Thyroid gland (tissue), 4 donors: ENCODE data around the gene CBARP.

ENCODE experiments used
- CTCF ChIP-seq, 6 experiments: fragments of 200-600 bp in 3 of 6; fragments of 450-650 bp in 3 of 6; sonication (generic) in 3 of 6; IDR thresholded peaks; one replicate each; pipeline ENCODE4 v1.5.1; 2016 to 2019; ENCODE audit warnings: antibody characterized with exemption in 6 of 6, mild to moderate bottlenecking in 2 of 6, inconsistent platforms in 1 of 6, moderate library complexity in 1 of 6
- POLR2A ChIP-seq, 2 donors: fragments of 450-650 bp; IDR thresholded peaks; one replicate each; pipeline ENCODE4 v1.6.1; 2017; ENCODE audit warnings: antibody characterized with exemption in 2 of 2, mild to moderate bottlenecking in 2 of 2, moderate library complexity in 1 of 2

DNA sequence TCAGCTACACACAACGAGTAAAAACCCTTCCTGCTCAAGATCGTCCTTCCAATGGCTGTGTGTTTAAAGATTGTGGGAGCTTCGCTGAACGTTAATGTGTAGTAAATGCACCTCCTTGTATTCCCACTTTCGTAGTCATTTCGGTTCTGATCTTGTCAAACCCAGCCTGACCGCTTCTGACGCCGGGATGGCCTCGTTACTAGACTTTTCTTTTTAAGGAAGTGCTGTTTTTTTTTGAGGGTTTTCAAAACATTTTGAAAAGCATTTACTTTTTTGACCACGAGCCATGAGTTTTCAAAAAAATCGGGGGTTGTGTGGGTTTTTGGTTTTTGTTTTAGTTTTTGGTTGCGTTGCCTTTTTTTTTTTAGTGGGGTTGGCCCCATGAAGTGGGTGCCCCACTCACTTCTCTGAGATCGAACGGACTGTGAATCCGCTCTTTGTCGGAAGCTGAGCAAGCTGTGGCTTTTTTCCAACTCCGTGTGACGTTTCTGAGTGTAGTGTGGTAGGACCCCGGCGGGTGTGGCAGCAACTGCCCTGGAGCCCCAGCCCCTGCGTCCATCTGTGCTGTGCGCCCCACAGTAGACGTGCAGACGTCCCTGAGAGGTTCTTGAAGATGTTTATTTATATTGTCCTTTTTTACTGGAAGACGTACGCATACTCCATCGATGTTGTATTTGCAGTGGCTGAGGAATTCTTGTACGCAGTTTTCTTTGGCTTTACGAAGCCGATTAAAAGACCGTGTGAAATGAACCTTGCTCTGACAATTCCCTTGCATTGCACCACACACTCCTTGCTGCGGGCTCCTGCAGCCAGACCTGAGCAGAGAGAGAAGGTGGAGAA lies 34.8 kb upstream of the CBARP start:
- TF ChIP-seq CTCF (IDR thresholded peaks at IDR 0.05) = no peak
- no peak for TF ChIP-seq POLR2A (IDR thresholded peaks at IDR 0.05)
